NCI-H187 treated with DMSO at 0.1 percent for 48 hours (cell line): ENCODE data around the gene ADAMTSL3.
"Not testable (repeated sequence)": the region's sequence is repeated elsewhere in the genome, so short reads cannot be mapped to it uniquely, and the experiment has no call there.

Experiments used
- DNase-seq: peaks from one replicate; lab custom pipeline; 2025; lab: John Stamatoyannopoulos, UW

The ADAMTSL3 gene

GRCh38 chr15:83927704-83928391 lies 273.9 kb downstream of the ADAMTSL3 start:
- no peak for DNase-seq

GRCh38 chr15:83928392-83928734 lies 274.4 kb downstream of the ADAMTSL3 start:
- DNase-seq: no peak

- no peak for DNase-seq
These were observed 275.0 kb downstream of the ADAMTSL3 start for GRCh38 chr15:83928878-83929418.

- no peak for DNase-seq
These were observed 275.7 kb downstream of the ADAMTSL3 start for GRCh38 chr15:83929619-83930018.

GRCh38 chr15:83930392-83931212 lies 276.7 kb downstream of the ADAMTSL3 start:
- DNase-seq: no peak

GRCh38 chr15:83935774-83936173 lies 281.9 kb downstream of the ADAMTSL3 start:
- no peak for DNase-seq

GRCh38 chr15:83940136-83940535 lies 286.2 kb downstream of the ADAMTSL3 start:
- DNase-seq: no peak

GRCh38 chr15:83943043-83943442 lies 289.1 kb downstream of the ADAMTSL3 start:
- DNase-seq: no peak

GRCh38 chr15:83943849-83944404 lies 290.0 kb downstream of the ADAMTSL3 start:
- DNase-seq: no peak

- DNase-seq: no peak
These were observed 293.2 kb downstream of the ADAMTSL3 start for GRCh38 chr15:83947156-83947555.

- DNase-seq: no peak
These were observed 300.6 kb downstream of the ADAMTSL3 start for GRCh38 chr15:83954506-83954905.

- no peak for DNase-seq
These were observed 301.9 kb downstream of the ADAMTSL3 start for GRCh38 chr15:83955806-83956265.

- DNase-seq: no peak
These were observed 303.0 kb downstream of the ADAMTSL3 start for GRCh38 chr15:83956887-83957286.

- DNase-seq: no peak
These were observed 305.6 kb downstream of the ADAMTSL3 start for GRCh38 chr15:83959477-83959876.

GRCh38 chr15:83960192-83960829 lies 306.4 kb downstream of the ADAMTSL3 start:
- DNase-seq: no peak

GRCh38 chr15:83961311-83961710 lies 307.4 kb downstream of the ADAMTSL3 start:
- no peak for DNase-seq

- not testable (repeated sequence) for DNase-seq
These were observed 311.0 kb downstream of the ADAMTSL3 start for GRCh38 chr15:83964967-83965366.

- no peak for DNase-seq
These were observed 316.5 kb downstream of the ADAMTSL3 start for GRCh38 chr15:83970295-83970890.

GRCh38 chr15:83971992-83972391 lies 318.1 kb downstream of the ADAMTSL3 start:
- DNase-seq: no peak

- no peak for DNase-seq
These were observed 319.9 kb downstream of the ADAMTSL3 start for GRCh38 chr15:83973816-83974215.

- DNase-seq: no peak
These were observed 324.1 kb downstream of the ADAMTSL3 start for GRCh38 chr15:83977992-83978391.

- DNase-seq: no peak
These were observed 324.7 kb downstream of the ADAMTSL3 start for GRCh38 chr15:83978588-83978987.
